ENCODE data around the gene C1S.
"Not testable (repeated sequence)": the region's sequence is repeated elsewhere in the genome, so short reads cannot be mapped to it uniquely, and the experiment has no call there.

The C1S gene

DNA sequence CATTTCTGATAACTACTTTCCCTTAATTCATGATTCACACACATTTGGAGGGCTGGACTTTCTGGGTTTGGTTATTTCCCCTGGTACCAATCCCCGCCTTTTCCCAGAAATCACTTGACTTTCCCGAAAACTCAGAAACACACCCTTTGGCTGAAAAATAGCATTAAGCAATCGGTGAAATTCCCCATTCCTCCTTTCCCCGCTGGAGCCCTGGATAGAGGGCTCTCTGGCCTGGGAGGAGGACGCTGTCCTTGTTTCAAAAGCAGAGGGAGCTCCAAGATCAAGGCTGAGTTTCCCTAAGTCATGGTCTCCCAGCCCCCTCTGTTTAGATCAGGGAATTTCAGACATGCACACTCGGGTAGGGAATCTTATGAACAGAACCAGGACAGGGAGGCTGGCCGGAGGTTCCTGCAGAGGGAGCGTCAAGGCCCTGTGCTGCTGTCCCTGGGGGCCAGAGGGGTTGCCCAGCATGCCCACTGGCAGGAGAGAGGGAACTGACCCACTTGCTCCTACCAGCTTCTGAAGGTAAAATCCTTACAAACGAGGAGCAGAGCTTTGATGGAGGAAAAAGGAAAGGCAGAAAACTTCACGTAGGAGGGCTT, at the start of gene C1S:
Gene C1S (plus strand): TSS at position 366 of the 602 bp plus-strand sequence. CDS start 1,195 bp downstream, outside the sequence.
- no peak within 1 kb of the TSS for H3K27ac ChIP-seq
- no peak within 1 kb of the TSS for H3K4me3 ChIP-seq (IDR thresholded peaks at IDR 0.05; ENCODE audit: insufficient read depth, low read depth, low read length)
- no peaks in the 10 kb centered on the region for H4K20me1 ChIP-seq (ENCODE audit: insufficient read depth)
- H3K4me2 ChIP-seq: no peak within 1 kb of the TSS
- H3K79me2 ChIP-seq (ENCODE audit: insufficient read depth, low read depth): no peaks in the 10 kb centered on the region
- no peaks in the 10 kb centered on the region for H3K27me3 ChIP-seq (ENCODE audit: insufficient read depth, low read depth)
- H3K36me3 ChIP-seq (ENCODE audit: insufficient read depth): no peaks in the 10 kb centered on the region
- H3K9ac ChIP-seq: no peak within 1 kb of the TSS
- TF ChIP-seq, protein P1, sequence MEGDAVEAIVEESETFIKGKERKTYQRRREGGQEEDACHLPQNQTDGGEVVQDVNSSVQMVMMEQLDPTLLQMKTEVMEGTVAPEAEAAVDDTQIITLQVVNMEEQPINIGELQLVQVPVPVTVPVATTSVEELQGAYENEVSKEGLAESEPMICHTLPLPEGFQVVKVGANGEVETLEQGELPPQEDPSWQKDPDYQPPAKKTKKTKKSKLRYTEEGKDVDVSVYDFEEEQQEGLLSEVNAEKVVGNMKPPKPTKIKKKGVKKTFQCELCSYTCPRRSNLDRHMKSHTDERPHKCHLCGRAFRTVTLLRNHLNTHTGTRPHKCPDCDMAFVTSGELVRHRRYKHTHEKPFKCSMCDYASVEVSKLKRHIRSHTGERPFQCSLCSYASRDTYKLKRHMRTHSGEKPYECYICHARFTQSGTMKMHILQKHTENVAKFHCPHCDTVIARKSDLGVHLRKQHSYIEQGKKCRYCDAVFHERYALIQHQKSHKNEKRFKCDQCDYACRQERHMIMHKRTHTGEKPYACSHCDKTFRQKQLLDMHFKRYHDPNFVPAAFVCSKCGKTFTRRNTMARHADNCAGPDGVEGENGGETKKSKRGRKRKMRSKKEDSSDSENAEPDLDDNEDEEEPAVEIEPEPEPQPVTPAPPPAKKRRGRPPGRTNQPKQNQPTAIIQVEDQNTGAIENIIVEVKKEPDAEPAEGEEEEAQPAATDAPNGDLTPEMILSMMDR (conservative IDR thresholded peaks at IDR 0.05; ENCODE audit: low read depth, low read length): no peak
- no peaks in the 10 kb centered on the region for H3K4me1 ChIP-seq (ENCODE audit: low read depth, poor library complexity, severe bottlenecking)
- H2AFZ ChIP-seq (ENCODE audit: low read depth): no peak within 1 kb of the TSS

DNA sequence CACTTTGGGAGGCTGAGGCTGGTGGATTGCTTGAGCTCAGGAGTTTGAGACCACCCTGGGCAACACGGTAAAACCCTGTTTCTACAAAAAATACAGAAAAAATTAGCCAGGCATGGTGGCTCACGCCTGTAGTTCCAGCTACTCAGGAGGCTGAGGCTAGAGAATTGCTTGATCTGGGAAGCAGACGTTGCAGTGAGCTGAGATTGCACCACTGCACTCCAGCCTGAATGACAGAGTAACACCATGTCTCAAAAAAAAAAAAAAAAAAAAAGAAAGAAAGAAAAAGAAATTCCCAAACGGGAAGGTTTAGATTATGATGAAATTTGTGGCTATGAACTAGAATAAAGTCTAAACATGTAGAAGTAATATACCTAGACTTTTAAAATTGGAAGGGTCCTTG, 49.1 kb upstream of the C1S start:
- not testable (repeated sequence) for H3K4me2 ChIP-seq; H3K79me2 ChIP-seq (ENCODE audit: insufficient read depth, low read depth); H2AFZ ChIP-seq (ENCODE audit: low read depth); H3K27ac ChIP-seq; H3K4me3 ChIP-seq (IDR thresholded peaks at IDR 0.05; ENCODE audit: insufficient read depth, low read depth, low read length); H3K36me3 ChIP-seq (ENCODE audit: insufficient read depth); H3K27me3 ChIP-seq (ENCODE audit: insufficient read depth, low read depth); H3K4me1 ChIP-seq (ENCODE audit: low read depth, poor library complexity, severe bottlenecking); H4K20me1 ChIP-seq (ENCODE audit: insufficient read depth); H3K9ac ChIP-seq

DNA sequence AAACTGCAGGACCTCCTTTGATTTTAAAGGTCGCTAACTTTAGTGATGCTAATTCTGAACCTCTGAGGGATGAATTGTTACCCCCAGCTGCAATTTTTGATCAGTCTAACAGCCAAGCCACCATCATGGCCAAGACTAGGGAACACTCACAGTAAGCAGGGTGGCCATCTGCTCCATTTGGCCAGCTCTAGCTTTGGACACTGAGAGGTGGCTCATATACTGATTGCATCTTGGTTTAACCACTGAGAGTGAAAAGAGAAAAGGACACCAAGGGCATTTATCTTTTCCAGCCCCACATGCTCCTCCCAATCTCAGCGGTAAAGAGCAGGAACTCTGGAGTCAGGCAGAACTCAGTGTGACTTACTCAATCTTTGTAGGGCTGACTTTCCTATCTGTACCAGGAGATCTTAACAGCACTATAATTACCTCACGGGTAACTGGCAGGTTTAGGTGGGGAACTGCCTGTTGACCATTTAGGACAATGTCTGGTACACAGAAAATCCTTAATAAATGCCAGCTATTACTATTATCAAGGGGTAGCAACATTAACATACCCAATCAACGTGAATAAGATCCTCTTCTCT, 48.4 kb upstream of the C1S start:
- Histone ChIP-seq H3K9ac (no peak overlapping the region), H4K20me1 (ENCODE audit: insufficient read depth) (no peaks in the 10 kb centered on the region), H3K4me1 (ENCODE audit: low read depth, poor library complexity, severe bottlenecking) (peaks cover 8% of the 10 kb centered on the region), H3K4me2 (no peak overlapping the region), H3K79me2 (ENCODE audit: insufficient read depth, low read depth) (no peaks in the 10 kb centered on the region; the same call in 1 of the 2 replicates), H3K36me3 (ENCODE audit: insufficient read depth) (no peaks in the 10 kb centered on the region), H3K27ac (no peak overlapping the region), H3K27me3 (ENCODE audit: insufficient read depth, low read depth) (no peaks in the 10 kb centered on the region), H3K4me3 (IDR thresholded peaks at IDR 0.05; ENCODE audit: insufficient read depth, low read depth, low read length) (no peak overlapping the region), H2AFZ (ENCODE audit: low read depth) (no peak overlapping the region)
- TF ChIP-seq, protein P1 (conservative IDR thresholded peaks at IDR 0.05; ENCODE audit: low read depth, low read length): no peak

DNA sequence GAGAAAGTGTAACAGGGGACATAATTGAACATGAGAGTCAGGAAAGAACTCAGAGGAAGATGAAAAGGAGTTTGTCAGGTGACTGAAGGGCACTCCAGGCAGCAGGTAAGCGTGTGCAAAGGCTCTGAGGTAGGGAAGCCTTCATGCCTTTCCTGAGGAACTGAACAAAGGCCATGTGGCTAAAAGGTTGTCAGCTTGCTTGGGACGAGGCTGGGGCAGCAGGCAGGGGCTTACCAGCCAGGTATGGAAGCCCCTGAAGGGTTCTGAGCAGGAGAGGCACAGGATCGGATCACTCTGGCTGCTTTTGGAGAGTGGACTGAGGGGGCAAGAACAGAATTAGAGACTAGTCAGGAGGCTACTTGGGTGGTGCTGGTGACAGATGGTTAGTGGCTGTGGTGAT, 47.4 kb upstream of the C1S start:
- H3K79me2 ChIP-seq (ENCODE audit: insufficient read depth, low read depth): no peaks in the 10 kb centered on the region; the same call in 1 of the 2 replicates
- no peak overlapping the region for H2AFZ ChIP-seq (ENCODE audit: low read depth)
- no peak overlapping the region for H3K9ac ChIP-seq
- TF ChIP-seq, protein P1 (conservative IDR thresholded peaks at IDR 0.05; ENCODE audit: low read depth, low read length): no peak
- no peak overlapping the region for H3K4me3 ChIP-seq (IDR thresholded peaks at IDR 0.05; ENCODE audit: insufficient read depth, low read depth, low read length)
- peaks cover 14% of the 10 kb centered on the region for H3K4me1 ChIP-seq (ENCODE audit: low read depth, poor library complexity, severe bottlenecking)
- no peak overlapping the region for H3K27ac ChIP-seq
- no peaks in the 10 kb centered on the region for H3K27me3 ChIP-seq (ENCODE audit: insufficient read depth, low read depth)
- no peaks in the 10 kb centered on the region for H3K36me3 ChIP-seq (ENCODE audit: insufficient read depth)
- H4K20me1 ChIP-seq (ENCODE audit: insufficient read depth): no peaks in the 10 kb centered on the region
- H3K4me2 ChIP-seq: no peak overlapping the region

All from KMS-11 (cell line).